Esophagus squamous epithelium (tissue), 5 donors: Measurements from ENCODE around the gene CAMK2A. TPM values are rescaled to one million over a fixed set of nuclear protein-coding genes. Genes with fewer than 3 reads are reported as not detected.

Experiments
- DNase-seq: peaks from one replicate; lab custom pipeline; 2025; lab: John Stamatoyannopoulos, UW
- H3K27ac ChIP-seq, 4 donors: fragments of 200-600 bp; sonication (generic); one replicate each; pipeline ENCODE4 v1.5.1; 2016 to 2019; ENCODE audit warnings: mild to moderate bottlenecking in 1 of 4
- H3K27me3 ChIP-seq, 4 donors: fragments of 200-600 bp; sonication (generic); 1 replicate in 3 of 4; 2 replicates in 1 of 4; pipeline versions ENCODE4 v1.5.1 to v1.6.0; 2017 to 2021; ENCODE audit warnings: antibody characterized with exemption in 1 of 4
- H3K36me3 ChIP-seq, 3 donors: fragments of 200-600 bp; sonication (generic); one replicate each; pipeline ENCODE4 v1.5.1; 2016 to 2019
- H3K4me1 ChIP-seq, 3 donors: fragments of 200-600 bp; sonication (generic); one replicate each; pipeline ENCODE4 v1.5.1; 2017 to 2019
- H3K4me3 ChIP-seq, 4 donors: fragments of 200-600 bp; sonication (generic); 1 replicate in 3 of 4; 2 replicates in 1 of 4; pipeline ENCODE4 v1.5.1; 2016 to 2019; ENCODE audit warnings: mild to moderate bottlenecking in 2 of 4, moderate library complexity in 1 of 4
- H3K9me3 ChIP-seq, 3 donors: fragments of 200-600 bp; sonication (generic); one replicate each; pipeline ENCODE4 v1.5.1; 2016 to 2019
- POLR2A ChIP-seq, 4 donors: fragments of 450-650 bp; IDR thresholded peaks; one replicate each; pipeline ENCODE4 v1.6.1; 2017; ENCODE audit warnings: antibody characterized with exemption in 4 of 4, mild to moderate bottlenecking in 4 of 4, moderate library complexity in 3 of 4
- WGBS, 2 donors: methylation state at CpG; one replicate each; pipeline ENCODE4 v1.1.5; 2018; 5-methylcytosine and 5-hydroxymethylcytosine counted together
- intact Hi-C: fragments of 100-400 bp; cut with DNase I; formaldehyde crosslinking; loops from one replicate; pipeline ENCODE4 v1.15.0; 2022
- total RNA-seq, 4 donors: library from RNA; depleted of rRNA; stranded (reverse); fragments of >200 nt; gene quantifications; one replicate each; pipeline ENCODE4 v1.1.0, GENCODE V29; 2016
- TF ChIP-seq, protein P1 (sequence below), 6 experiments: fragments of 450-650 bp in 4 of 6; fragments of 200-600 bp in 2 of 6; sonication (generic) in 2 of 6; IDR thresholded peaks; one replicate each; pipeline ENCODE4 v1.5.1; 2016 to 2019; ENCODE audit warnings: antibody characterized with exemption in 6 of 6, mild to moderate bottlenecking in 4 of 6, moderate library complexity in 4 of 6
- donor health status: DM: yes; HTN: yes; CAD: no.

CAMK2A gene
- total RNA-seq, 4 donors from 2014 or later, result 0.04 TPM; not detected in 3

DNA sequence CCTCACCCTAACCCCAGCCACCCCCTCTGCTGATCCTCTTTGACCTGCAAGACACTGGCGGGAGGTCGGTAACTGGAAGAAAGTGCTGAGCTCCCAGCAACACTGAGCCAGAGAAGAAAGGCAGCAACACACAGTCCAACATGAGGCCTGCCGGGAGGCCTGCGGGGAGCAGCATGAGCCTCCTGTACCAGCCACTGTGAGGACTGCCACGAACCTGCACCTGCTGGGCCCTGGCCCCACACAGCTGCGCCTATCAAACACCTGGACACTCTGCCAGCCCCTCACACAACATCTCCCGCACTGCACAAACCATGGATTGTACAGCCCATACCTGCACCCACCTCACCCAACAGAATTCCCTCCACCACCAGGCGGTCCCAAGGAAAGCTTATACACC is 18.3 kb downstream of the CAMK2A start:
- H3K4me3 ChIP-seq, result no peak overlapping the region
- H3K4me1 ChIP-seq, result peaks cover 0 to 8% (median 0%) of the 10 kb centered on the region in 3 donors
- intact Hi-C loops, result loop anchor here (10.0 kb wide), 2 partner anchors 84 to 164 kb away; partner anchors contain the start of gene TCOF1
- no peak for TF ChIP-seq POLR2A (IDR thresholded peaks at IDR 0.05)
- TF ChIP-seq, protein P1, sequence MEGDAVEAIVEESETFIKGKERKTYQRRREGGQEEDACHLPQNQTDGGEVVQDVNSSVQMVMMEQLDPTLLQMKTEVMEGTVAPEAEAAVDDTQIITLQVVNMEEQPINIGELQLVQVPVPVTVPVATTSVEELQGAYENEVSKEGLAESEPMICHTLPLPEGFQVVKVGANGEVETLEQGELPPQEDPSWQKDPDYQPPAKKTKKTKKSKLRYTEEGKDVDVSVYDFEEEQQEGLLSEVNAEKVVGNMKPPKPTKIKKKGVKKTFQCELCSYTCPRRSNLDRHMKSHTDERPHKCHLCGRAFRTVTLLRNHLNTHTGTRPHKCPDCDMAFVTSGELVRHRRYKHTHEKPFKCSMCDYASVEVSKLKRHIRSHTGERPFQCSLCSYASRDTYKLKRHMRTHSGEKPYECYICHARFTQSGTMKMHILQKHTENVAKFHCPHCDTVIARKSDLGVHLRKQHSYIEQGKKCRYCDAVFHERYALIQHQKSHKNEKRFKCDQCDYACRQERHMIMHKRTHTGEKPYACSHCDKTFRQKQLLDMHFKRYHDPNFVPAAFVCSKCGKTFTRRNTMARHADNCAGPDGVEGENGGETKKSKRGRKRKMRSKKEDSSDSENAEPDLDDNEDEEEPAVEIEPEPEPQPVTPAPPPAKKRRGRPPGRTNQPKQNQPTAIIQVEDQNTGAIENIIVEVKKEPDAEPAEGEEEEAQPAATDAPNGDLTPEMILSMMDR (IDR thresholded peaks at IDR 0.05), result no peak
- 81 to 100% methylated on average over 4 to 5 of the region's 8 CpGs for WGBS, 2 donors
- H3K27me3 ChIP-seq, result no peaks in the 10 kb centered on the region
- no peaks in the 10 kb centered on the region for H3K9me3 ChIP-seq
- no peak for DNase-seq
- H3K36me3 ChIP-seq, result no peaks in the 10 kb centered on the region
- H3K27ac ChIP-seq, result no peak overlapping the region

DNA sequence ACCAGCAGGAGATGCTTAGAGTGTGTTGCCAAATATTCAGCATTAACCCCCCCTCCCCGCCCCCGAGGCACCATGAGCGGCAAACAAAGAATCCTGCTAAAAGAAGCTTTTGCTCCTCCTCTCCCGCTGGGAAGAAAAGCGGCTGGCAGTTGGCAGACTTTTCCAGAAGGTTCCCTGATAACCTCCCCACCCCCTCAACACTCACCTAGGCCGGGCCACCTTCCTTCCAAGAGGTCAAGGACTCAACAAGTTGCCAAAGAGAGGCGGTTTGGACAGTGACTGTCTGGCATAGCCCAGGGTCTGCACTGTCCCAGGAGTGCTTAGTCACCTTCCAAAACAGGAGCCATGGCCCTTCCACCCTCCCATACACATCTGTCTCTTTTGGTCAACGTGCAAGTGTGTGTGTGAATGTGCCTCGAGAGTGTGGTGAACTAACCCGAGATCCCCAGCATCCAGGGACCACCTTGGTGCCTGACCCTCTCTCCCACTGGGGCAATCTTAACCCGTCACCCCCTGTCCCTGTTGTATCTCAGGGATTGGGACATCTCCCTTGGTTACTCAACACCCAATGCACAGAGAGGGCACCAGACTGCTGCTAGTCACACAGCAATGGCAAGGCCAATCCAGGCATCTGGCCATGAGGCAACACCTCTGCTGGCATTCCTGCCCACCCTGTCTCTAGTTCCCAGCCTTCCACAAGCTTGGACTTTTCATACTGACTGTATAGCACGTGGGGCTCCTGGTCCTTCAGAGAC is 18.9 kb downstream of the CAMK2A start:
- 34 to 56% methylated on average over 7 of the region's 12 CpGs for WGBS, 2 donors

DNA sequence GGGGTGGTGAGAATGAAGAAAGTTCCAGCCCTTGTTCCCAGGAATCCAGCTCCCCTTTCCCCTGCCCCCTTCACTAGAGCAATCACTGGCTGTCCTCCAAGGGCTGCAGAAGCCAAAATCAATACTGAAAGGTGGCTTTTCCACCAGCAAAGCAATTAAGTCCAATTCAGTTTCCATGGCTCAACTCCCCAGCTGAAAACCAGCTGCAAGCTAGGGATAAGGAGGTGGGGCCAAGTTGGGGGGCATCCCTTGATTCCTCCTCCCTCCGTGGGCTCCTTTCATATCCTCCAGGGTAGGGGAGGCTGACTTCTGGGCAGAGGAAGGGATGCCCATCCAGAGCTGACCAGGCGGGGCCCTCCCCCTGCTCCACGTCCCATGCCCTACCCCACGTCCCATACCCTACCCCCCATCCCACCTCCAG is 22.7 kb downstream of the CAMK2A start:
- TF ChIP-seq, protein P1 (IDR thresholded peaks at IDR 0.05), result no peak
- no peak for TF ChIP-seq POLR2A (IDR thresholded peaks at IDR 0.05)
- Histone ChIP-seq H3K4me1 (peaks cover 10 to 21% (median 11%) of the 10 kb centered on the region in 3 donors), H3K9me3 (no peaks in the 10 kb centered on the region), H3K36me3 (no peaks in the 10 kb centered on the region), H3K4me3 (no peak overlapping the region), H3K27ac (no peak overlapping the region), H3K27me3 (no peaks in the 10 kb centered on the region)
- 35 to 95% methylated on average over 2 of the region's 4 CpGs for WGBS, 2 donors
- intact Hi-C loops, result no loop called here
- DNase-seq, result no peak

More for the DNA sequence above, 18.9 kb downstream of the CAMK2A start:
- no peak overlapping the region for H3K27ac ChIP-seq
- no peaks in the 10 kb centered on the region for H3K36me3 ChIP-seq
- H3K4me1 ChIP-seq, result peaks cover 0 to 8% (median 0%) of the 10 kb centered on the region in 3 donors
- H3K9me3 ChIP-seq, result no peaks in the 10 kb centered on the region
- intact Hi-C loops, result loop anchor here (10.0 kb wide), 2 partner anchors 84 to 164 kb away; partner anchors contain the start of gene TCOF1
- TF ChIP-seq, protein P1 (IDR thresholded peaks at IDR 0.05), result no peak
- TF ChIP-seq POLR2A (IDR thresholded peaks at IDR 0.05), result no peak
- DNase-seq, result no peak
- H3K27me3 ChIP-seq, result no peaks in the 10 kb centered on the region
- no peak overlapping the region for H3K4me3 ChIP-seq

DNA sequence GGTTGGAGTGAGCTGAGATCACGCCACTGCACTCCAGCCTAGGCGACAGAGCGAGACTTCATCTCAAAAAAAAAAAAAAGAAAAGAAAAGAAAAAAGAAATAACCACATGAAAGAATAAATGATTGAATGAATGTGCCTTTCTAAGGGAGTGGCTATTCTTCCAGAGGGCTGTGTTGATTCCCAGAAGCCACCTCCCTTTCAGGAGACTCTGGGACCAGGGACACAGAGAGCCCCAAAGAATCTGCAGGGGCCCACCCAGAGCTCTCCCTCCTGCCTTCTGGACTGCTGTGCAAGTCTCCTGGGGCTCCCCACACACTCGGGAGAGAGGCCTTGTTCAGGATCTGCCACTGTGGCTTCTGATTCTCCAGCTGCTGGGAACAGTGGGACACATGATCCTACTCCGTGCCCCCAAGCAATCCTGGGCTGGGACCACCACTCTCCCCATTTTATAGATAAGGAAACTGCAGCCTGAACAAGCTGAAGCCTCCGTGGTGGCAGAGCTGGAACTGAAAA is 23.6 kb downstream of the CAMK2A start:
- 71 to 85% methylated on average over 6 of the region's 6 CpGs for WGBS, 2 donors
- DNase-seq, result no peak
- Histone ChIP-seq H3K4me1 (peaks cover 10 to 21% (median 11%) of the 10 kb centered on the region in 3 donors), H3K36me3 (no peaks in the 10 kb centered on the region), H3K27ac (no peak overlapping the region), H3K27me3 (no peaks in the 10 kb centered on the region), H3K9me3 (no peaks in the 10 kb centered on the region), H3K4me3 (no peak overlapping the region)
- TF ChIP-seq POLR2A (IDR thresholded peaks at IDR 0.05), result no peak
- TF ChIP-seq, protein P1 (IDR thresholded peaks at IDR 0.05), result no peak
- intact Hi-C loops, result no loop called here
